AG09309 (cell line): Measurements from ENCODE around the gene TTC28.
"Not testable (repeated sequence)": the region's sequence is repeated elsewhere in the genome, so short reads cannot be mapped to it uniquely, and the experiment has no call there.

Source experiments
- DNase-seq: peaks from one replicate; pipeline ENCODE4 v3.0.0-alpha.2; 2010; ENCODE audit warnings: low read depth
- H3K4me3 ChIP-seq: 2 replicates; pipeline ENCODE4 v1.5.1; 2011; ENCODE audit warnings: mild to moderate bottlenecking, low read depth, low read length, moderate library complexity; ENCODE audit not compliant: control insufficient read depth
- TF ChIP-seq, protein P1 (sequence below): IDR thresholded peaks from 2 replicates; pipeline ENCODE4 v1.5.1; 2011; ENCODE audit warnings: mild to moderate bottlenecking, low read depth, low read length, inconsistent platforms; ENCODE audit not compliant: insufficient read depth, control insufficient read depth; ENCODE audit errors: missing control alignments

Gene TTC28

DNA sequence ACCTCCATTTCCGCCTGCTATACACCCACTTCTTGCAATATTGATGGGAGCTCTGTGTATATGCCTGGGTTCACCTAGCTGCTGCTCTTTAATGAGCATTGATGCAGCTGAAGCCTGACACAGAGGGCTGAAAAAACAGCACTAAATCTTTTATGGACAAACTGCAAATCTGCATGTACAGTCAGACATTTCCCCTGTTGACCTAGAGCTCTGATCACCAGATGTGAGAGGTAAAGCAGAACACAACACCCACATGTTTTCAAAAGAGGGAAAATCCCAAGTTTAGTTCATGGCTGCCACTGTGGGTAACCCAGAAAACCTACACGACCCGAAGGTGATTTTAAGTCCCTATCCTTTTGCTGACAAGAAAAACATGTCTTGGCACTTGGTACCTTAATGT, 457.6 kb downstream of the TTC28 start:
- no peak for DNase-seq
- TF ChIP-seq, protein P1, sequence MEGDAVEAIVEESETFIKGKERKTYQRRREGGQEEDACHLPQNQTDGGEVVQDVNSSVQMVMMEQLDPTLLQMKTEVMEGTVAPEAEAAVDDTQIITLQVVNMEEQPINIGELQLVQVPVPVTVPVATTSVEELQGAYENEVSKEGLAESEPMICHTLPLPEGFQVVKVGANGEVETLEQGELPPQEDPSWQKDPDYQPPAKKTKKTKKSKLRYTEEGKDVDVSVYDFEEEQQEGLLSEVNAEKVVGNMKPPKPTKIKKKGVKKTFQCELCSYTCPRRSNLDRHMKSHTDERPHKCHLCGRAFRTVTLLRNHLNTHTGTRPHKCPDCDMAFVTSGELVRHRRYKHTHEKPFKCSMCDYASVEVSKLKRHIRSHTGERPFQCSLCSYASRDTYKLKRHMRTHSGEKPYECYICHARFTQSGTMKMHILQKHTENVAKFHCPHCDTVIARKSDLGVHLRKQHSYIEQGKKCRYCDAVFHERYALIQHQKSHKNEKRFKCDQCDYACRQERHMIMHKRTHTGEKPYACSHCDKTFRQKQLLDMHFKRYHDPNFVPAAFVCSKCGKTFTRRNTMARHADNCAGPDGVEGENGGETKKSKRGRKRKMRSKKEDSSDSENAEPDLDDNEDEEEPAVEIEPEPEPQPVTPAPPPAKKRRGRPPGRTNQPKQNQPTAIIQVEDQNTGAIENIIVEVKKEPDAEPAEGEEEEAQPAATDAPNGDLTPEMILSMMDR: no peak
- H3K4me3 ChIP-seq: no peak overlapping the region

DNA sequence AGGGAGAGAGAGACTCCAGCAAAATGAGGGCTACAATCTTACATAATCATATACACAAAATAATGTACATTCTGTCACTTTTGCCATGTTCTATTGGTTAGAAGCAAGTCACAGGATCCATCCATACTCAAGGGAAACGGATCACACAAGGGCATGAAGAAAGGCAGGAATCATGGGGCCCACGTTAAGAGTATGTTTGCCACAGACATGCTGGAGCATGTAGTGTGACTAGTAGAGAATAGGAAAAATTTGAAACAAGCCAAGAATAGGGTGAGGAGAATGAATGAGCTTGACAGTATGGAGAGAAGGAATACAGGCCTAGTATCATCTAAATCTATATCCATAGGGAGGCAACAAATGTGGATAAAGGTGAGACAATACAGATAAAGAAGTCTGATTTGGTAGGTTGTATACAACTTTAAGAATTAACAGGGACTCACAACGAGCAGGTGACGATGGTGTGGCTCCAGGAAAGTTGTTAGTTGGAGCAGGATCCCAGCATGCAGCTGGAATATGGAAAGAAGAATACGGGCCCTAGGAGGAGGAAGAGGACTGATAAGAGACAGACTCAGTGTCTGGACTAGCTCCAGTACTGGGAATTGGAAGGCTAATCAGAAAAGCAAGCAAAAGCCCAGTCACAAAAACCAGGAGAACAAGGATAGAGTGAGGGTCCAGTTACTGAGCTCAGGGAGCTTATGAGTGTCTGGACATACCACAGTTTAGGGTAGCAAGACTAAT, 458.8 kb downstream of the TTC28 start:
- no peak for DNase-seq
- H3K4me3 ChIP-seq: no peak overlapping the region
- TF ChIP-seq, protein P1: no peak

DNA sequence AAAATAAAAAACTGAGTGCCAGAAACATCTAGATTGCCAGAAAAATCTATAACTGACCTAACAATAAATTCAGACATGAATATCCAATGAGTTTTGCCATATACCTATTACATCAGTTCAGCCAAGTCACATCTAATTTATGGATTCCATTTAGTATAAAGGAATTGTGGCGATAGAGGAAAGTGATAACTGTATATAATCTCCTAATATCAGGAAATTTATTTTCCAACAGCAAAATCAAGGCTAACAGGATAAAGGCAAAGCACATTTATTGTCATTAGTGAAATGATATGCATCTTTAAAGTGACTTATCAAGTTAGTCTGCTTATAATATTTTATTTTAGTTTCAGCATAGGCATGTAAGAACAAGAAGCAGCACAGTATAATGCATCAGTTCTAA, 462.4 kb downstream of the TTC28 start:
- no peak for DNase-seq
- TF ChIP-seq, protein P1: no peak
- H3K4me3 ChIP-seq: no peak overlapping the region

DNA sequence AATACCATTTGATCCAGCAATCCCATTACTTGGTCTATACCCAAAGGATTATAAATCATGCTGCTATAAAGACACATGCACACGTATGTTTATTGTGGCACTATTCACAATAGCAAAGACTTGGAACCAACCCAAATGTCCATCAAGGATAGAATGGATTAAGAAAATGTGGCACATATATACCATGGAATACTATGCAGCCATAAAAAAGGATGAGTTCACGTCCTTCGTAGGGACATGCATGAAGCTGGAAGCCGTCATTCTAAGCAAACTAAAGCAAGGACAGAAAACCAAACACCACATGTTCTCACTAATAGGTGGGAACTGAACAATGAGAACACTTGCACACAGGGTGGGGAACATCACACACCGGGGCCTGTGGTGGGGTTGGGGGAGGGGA, 464.9 kb downstream of the TTC28 start:
- DNase-seq, H3K4me3 ChIP-seq: not testable (repeated sequence)

DNA sequence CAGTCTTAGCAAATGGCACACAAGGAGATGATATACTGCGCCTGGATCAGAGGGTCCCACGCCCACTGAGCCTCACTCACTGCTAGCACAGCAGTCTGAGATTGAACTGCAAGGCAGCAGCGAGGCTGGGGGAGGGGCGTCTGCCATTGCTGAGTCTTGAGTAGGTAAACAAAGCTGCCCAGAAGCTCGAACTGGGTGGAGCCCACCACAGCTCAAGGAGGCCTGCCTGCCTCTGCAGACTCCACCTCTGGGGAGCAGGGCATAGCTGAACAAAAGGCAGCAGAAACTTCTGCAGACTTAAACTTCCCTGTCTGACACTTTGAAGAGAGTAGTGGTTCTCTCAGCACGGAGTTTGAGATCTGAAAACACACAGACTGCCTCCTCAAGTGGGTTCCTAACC, 470.2 kb downstream of the TTC28 start:
- DNase-seq, H3K4me3 ChIP-seq: not testable (repeated sequence)

DNA sequence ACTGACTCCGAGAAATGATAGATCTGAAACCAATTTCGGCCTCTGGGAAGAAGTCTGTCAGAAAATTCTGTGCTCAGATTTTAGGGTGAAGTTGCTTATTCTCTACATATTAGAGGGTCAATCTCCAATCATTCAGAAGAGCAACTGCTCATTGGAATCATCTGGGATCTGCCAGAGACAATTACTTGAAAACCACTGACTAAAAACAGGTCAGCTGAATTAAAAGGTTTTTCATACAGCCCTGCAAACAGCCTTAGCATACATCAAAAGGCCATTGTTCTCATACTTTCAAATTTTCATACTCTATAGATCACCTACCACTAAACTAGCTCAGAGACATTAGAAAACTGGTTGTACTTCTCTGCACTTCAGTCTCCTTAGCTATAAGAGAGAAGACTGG, 470.9 kb downstream of the TTC28 start:
- H3K4me3 ChIP-seq: no peak overlapping the region
- TF ChIP-seq, protein P1: no peak
- no peak for DNase-seq

DNA sequence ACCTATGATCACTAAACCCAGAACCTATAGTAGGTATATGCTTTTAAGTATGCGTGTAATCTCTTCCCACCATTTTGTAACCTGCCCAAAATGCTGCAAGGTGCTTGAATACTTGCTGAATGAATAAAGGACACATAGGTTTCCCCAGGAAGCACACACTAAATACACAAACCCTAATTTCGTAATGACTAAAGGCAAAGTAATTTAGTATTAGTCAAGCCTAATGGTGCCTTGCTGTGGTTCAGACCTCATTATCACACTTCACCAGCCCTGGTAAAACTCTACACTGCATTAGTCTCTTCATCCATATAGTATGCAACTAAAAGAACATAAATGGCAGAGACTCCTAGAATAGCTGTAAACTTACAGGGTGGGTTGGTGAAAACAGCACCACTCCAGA, 471.6 kb downstream of the TTC28 start:
- TF ChIP-seq, protein P1: no peak
- no peak for DNase-seq
- no peak overlapping the region for H3K4me3 ChIP-seq

DNA sequence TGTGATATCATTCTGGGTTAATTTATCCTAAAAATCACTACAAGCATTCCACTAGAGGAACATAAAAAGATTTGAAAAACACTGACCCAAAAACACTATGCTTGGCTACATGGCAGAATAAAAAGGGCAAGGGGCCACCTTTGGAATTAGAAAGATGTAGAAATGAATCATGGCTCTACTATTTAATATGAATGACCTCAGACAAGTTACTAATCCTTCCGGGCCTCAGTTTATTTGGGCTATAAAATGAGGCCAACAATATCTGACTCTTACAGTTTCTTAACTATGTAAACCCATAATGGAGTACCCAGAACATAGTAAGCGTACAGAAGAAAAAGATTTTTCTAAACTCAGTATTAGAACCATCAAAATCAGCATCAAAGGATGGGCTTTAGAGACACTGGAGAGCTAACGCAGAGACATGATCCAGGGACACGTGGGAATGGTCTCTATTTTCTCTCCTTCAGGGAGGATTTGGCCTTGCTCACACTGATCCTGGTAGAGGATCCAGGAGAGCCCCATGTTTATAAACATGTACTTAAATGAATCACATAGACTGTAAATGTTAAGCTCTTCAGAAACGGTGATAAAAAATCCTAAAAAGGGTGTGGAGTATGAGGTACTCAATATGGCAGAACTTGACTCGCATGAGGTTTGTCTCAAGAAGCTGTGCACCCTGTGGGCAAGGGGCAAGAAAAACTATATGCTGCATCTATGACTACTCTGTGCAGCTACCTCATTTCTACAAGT, 472.2 kb downstream of the TTC28 start:
- no peak for DNase-seq
- TF ChIP-seq, protein P1: no peak
- no peak overlapping the region for H3K4me3 ChIP-seq
